Stimulated activated CD8-positive, alpha-beta memory T cell treated with anti-CD3 and anti-CD28 coated beads, Interleukin-12 subunit alpha, Interleukin-12 subunit beta, amount 100 ng/mL, for 24 hours (primary cell): ENCODE results near the gene RNF169.
"Not testable (repeated sequence)": the region's sequence is repeated elsewhere in the genome, so short reads cannot be mapped to it uniquely, and the experiment has no call there.

ENCODE experiments used
- DNase-seq: peaks from one replicate; pipeline ENCODE4 v3.0.0-alpha.2; 2020; ENCODE audit errors: extremely low read depth

RNF169 gene

GRCh38 chr11:74726547-74727182, 22.0 kb upstream of the RNF169 start:
- no peak for DNase-seq

DNA sequence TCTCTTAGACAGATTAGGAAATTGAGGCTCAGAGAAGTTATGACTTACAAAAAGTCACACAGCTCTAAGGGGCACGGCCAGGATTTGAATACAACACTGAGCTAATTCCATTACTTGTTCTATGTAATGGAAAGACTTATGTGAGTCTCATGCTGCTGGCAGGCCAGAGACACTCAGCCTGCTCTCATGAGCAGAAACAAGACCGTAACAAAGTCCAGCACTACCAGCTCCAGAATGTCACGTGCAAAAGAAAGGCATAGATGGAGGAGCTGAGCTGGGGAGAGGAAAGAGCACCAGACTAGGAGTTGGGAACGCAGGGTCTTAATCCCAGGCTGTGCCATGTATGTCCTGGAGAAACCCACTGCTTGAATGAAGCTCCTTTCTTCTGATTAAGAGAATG, 19.3 kb upstream of the RNF169 start:
- DNase-seq, result no peak

DNA sequence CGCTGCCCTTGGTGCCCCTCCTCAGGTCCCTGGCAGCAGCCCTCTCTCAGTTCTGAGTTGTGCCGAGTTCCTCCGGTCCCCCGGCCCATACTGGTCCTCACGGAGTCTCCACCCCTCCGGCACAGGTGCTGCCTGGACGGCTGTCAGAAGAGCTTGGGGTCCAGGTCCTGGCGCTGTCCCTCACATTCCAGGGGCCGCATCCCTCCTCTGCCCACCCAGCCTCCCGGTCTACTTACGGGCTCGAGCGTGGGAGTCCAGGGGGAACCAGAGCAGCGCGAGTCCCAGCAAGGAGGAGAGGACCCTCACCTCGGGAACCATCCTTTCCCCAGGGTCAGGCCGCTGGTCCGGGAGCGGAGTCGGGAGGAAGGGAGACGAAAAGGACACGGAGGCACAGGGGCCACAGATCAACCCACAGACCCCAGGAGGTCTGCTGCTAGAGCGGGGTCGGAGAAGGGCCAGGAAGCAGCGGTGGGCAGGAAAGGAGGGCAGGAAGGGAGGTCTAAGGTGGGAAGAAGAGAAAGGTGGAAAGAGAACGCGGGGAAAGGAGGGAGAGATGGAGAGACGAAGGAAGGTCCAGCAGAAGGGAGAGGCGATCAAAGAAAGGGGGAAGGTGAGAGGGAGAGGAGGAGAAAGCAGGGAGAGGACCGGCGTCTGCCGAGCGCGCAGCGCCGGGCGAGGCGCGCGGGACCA, 17.9 kb upstream of the RNF169 start:
- DNase-seq, result no peak

DNA sequence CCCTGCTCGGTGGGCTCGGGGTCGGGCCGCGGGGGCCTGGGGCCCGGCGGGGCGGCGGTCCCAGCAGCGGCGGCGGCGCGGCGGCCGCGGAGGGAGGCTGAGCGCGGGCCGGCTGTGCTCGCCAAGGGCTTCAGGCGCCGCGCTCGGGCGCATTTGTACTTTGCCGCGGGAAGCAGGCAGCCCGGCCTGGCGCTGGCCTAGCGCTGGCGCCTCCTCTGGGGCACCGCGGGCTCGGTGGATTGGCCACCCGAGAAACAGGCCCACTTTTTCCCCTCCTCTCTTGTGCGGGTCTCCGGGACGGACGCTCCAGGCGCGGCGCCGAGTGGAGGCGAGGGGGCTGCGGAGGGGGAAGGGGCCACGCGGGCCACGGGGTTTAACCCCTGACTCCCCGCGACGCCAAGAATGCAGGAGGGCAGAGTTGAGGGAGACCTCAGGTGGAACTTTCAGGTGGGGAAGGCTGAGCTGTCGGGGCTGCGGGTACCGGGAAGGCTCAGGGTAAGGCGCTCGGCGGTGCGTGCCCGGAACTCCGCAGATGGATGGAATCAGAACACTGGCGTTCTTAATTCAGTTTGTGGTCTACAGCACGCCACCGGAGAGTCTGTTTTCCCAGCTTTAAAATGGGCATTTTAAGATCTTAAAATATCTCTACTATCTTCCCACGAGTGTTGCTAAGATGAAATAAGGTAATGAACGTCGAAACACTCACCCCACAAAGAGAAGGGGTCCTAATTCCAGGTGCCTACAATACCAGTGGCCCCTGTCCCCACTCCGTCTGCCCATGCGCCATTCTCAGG, 17.2 kb upstream of the RNF169 start, which contains the start of gene CHRDL2:
Gene CHRDL2 (minus strand): TSS at position 126 of the 794 bp plus-strand sequence. CDS start 538 bp downstream, outside the sequence.
- DNase-seq, result no peak

GRCh38 chr11:74734559-74734925, 14.1 kb upstream of the RNF169 start:
- no peak for DNase-seq

- no peak for DNase-seq
Measured at GRCh38 chr11:74735365-74735928, 13.2 kb upstream of the RNF169 start.

- DNase-seq, result no peak
Measured at GRCh38 chr11:74736031-74736430, 12.6 kb upstream of the RNF169 start.

DNA sequence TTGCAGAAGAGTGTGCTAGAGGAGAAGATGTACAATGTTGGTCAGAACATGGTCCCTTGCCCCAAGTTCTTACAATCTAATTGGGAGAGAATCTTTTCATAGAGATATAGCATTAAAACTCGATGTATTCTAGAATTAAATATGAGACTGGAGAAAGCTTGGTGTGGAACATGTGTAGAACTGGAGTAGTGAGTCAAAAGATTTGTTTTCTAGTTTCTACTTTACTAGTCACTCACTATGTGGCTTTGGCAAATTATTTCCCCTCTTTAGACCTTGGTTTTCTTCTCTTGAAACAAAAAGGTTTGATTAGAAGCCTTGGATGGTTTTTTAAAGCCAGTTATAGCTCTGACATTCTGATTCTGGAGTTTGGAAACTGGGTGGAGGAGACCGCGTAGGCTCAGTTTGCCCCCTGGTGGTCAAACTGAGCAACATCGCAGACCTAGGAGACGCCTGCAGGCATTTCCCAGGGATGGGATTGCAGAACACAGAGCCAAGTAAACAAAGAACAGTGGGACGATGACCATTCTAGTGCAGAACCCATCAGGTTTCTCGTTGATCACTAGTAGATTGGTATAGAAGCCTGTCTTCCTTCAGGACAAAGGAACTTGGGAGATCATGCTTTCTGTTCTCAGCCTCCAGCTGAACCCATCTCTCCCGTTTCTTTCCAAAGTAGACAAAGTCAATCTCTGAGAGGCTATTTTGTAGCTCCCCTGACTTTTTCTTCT, 8.9 kb upstream of the RNF169 start:
- no peak for DNase-seq

DNA sequence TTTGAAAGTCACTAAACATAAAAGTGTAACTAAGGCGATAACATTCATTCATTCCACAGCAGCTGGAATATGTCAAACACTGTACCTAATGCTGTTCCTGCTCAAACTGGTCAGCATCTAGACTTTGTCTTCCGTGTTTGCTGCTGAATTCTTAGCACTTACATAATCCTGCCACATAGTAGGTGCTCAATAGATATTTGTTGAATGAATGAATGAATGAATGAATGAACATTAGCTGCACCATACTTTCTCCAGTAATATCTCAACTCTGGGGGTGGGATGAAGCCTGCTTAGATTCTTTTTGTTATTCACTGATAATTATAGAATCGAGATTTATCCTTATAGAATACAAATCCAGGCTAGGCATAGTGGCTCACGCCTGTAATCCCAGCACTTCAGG, 6.6 kb upstream of the RNF169 start:
- DNase-seq, result no peak

- DNase-seq, result no peak
Measured at GRCh38 chr11:74743640-74744039, 5.0 kb upstream of the RNF169 start.

DNA sequence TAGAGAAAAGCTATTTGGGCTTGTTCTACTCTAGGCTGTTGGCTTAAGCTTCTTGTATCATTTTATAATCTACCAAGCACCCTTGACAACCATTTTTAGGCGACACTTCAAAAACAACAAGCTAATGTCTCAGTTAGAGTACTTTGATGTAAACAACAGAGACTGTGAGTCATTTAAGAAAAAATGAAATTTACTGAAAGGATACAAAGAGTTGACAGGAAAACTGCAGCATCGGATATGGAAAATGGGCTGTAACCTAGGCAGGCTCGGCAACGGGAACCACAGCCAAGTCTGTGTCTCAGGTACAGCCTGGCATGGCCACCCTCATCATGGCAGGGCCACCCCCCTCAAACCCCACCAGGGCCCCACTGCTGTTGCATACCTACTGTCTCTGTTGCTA, 4.4 kb upstream of the RNF169 start:
- DNase-seq, result no peak

DNA sequence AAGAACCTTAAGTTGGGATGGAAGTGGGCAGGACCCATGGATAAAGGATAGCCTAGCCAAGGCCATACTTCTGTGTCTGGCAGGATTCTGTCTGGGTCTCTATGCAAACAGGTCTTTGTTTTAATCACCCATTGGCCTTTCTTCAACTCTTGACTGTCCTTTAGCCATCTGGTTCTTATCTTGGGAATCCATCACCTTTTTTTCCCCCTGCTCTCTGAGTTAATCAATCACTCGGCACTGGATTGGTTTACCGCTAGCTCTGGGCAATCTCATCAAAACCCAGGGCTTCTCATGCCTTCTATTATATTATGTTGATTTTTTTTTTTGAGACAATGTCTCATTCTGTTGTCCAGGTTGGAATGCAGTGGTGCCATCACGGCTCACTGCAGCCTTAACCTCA, 1.8 kb upstream of the RNF169 start:
- DNase-seq, result no peak

DNA sequence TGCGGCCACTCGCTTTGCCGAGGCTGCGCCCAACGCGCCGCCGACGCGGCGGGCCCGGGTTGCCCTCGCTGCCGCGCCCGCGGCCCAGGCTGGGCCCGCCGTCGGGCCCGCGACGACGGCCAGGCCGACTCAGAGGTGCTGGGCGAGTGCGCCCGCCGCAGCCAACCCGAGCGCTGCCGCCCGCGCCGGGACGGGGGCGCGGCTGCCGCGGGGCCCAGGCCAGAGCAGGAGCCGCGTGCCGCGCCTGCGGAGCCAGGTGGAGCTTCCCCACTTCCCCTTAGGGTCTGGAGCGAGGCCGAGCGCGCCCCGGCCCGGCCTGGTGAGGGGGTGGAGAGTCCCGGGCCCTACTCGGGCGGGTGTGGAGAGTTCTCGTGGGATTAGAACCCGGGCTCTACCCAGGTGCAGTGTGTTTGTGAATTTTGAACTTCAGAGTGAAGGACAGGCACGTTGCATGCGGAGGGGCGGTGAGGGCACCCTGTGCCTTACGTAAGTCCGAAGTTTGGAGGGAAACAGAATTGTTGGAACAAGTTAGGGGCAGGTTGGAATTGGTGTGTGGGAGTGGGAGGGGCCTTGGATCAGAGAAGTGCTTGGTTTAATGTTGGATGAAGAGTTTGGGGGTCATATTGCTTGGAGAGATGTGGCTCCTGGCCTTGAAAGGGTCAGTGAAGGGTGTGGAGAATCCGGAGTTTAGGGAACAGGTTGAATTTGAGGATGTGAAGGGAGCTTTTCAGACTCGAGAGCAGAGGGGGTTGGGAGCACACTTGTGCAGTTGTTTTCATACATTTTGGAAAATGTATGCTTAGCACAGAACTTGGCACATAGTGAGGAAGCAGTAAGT, 697 bp downstream of the RNF169 start:
- no peak for DNase-seq

- no peak for DNase-seq
Measured at GRCh38 chr11:74749965-74750296, 1.3 kb downstream of the RNF169 start.

DNA sequence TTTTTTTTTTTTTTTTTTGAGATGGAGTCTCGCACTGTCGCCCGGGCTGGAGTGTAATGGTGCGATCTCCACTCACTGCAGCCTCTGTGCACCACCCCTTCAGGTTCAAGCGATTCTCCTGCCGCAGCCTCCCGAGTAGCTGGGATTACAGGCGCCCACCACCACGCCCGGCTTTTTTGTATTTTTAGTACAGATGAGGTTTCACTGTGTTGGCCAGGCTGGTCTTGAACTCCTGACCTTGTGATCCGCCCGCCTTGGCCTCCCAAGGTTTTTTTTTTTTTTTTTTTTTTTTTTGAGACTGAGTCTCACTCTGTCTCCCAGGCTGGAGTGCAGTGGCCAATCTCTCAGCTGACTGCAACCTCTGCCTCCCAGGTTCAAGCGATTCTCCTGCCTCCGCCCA, 1.9 kb downstream of the RNF169 start:
- DNase-seq, result not testable (repeated sequence)

DNA sequence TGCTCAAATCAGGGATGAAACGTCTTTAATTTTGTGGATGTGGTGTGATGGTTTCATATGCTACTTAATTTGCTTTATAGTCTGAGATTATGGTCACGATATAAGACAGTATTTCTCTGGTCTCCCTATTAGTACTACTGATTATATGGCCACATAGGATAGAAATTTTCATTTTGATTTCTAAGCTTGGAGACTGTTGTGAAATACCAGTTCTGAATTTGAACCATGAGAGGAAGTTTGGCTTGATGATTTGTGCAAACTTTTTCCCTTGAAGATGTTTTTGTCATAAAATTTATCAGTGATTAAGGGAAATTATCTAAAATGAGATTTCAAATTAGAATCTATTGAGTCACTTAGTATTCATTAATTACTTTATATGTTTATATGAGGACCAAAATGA, 2.7 kb downstream of the RNF169 start:
- no peak for DNase-seq

DNA sequence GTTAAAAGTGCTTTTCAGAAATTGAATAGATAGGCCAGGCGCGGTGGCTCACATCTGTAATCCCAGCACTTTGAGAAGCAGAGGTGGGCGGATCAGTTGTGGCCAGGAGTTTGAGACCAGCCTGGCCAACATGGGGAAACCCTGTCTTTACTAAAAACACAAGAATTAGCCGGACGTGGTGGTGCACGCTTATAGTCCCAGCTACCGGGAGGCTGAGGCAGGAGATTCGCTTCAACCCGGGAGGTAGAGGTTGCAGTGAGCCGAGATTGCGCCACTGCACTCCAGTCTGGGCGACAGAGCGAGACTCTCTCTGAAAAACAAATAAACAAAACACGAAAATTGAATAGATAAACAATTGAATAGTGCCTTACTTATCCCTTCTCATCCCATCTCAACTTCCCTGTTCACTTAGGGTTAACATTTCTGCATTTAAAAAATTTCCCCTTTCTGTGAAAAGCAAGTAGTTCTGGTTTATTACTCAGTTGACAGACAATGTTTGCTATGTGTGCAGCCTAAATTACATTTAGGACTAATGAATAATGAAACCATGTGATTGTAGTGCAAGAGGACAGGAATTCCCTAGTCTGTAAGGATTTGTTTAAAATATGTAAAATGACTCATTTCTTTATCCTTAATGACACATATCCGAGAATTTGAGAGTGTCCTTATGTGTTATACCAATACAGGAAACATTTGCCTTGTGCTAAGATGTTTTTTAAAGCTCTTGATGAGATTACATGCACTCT, 6.0 kb downstream of the RNF169 start:
- DNase-seq, result no peak

GRCh38 chr11:74755395-74755995, 6.8 kb downstream of the RNF169 start:
- no peak for DNase-seq

GRCh38 chr11:74756571-74756970, 7.9 kb downstream of the RNF169 start:
- DNase-seq, result no peak

DNA sequence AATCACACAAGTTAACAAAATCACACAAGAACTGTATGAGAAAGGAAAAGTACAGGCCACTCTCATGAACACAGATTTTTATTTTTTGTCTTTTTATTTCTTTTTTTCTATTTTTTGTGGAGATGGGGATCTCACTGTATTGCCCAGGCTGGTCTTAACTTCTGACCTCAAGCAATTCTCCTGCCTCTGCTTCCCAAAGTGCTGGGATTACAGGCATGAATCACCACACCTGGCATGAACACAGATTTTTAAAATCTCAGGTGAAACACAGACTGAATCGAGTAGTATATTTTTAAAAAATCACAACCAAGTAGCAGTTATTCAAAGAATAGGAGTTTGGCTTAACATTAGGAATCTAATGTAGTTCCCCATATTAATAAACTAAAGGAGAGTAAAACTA, 18.3 kb downstream of the RNF169 start:
- no peak for DNase-seq
